Measurements from ENCODE around the gene DNAJC2. TPM values are rescaled to one million over a fixed set of nuclear protein-coding genes. Genes with fewer than 3 reads are reported as not detected.

The DNAJC2 gene, protein sequence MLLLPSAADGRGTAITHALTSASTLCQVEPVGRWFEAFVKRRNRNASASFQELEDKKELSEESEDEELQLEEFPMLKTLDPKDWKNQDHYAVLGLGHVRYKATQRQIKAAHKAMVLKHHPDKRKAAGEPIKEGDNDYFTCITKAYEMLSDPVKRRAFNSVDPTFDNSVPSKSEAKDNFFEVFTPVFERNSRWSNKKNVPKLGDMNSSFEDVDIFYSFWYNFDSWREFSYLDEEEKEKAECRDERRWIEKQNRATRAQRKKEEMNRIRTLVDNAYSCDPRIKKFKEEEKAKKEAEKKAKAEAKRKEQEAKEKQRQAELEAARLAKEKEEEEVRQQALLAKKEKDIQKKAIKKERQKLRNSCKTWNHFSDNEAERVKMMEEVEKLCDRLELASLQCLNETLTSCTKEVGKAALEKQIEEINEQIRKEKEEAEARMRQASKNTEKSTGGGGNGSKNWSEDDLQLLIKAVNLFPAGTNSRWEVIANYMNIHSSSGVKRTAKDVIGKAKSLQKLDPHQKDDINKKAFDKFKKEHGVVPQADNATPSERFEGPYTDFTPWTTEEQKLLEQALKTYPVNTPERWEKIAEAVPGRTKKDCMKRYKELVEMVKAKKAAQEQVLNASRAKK
- total RNA-seq: 10 to 100 TPM; 13.2 to 28.1 (median 18.2) TPM

DNA sequence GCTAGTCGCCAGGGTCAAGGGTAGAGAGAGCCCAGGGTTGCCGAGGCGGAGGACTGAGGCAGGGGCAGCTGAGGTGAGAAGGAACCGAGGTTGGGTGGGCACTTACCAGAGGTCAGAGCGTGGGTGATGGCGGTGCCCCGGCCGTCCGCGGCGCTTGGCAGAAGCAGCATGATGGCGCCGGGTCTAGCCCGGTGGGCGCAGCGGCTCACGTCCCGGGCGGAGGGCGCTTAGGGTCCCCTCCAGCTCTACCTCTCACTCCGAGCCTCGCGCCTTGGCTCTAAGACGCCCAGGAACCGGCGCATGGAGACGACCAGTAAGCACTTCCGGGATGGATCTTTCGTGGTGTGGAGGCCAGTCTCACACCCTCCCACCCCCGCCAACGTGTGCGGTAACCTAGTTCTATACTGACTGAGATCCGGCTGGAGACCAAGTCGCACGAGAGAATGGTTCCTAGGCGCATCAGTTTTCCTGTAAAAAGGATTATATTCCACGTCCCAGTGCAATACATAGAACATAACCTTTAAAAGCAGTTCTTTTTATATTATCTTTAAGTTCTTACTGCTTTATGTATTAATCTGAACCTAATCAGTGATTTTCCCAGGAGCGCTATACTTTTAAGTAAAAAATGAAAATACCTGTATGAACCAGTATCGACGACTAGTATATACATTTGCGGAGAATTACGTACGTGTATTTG is at the start of gene DNAJC2:
Gene DNAJC2, minus strand, starts transcription at position 315 of the 697 bp plus-strand sequence. Its CDS starts 145 bp downstream, at position 170.
- peak; percentile 83 to 87 for DNase-seq
- TF ChIP-seq POLR2A (IDR thresholded peaks at IDR 0.05): peak in 1 of 2 donors; percentile 69
- TF ChIP-seq, protein P1, sequence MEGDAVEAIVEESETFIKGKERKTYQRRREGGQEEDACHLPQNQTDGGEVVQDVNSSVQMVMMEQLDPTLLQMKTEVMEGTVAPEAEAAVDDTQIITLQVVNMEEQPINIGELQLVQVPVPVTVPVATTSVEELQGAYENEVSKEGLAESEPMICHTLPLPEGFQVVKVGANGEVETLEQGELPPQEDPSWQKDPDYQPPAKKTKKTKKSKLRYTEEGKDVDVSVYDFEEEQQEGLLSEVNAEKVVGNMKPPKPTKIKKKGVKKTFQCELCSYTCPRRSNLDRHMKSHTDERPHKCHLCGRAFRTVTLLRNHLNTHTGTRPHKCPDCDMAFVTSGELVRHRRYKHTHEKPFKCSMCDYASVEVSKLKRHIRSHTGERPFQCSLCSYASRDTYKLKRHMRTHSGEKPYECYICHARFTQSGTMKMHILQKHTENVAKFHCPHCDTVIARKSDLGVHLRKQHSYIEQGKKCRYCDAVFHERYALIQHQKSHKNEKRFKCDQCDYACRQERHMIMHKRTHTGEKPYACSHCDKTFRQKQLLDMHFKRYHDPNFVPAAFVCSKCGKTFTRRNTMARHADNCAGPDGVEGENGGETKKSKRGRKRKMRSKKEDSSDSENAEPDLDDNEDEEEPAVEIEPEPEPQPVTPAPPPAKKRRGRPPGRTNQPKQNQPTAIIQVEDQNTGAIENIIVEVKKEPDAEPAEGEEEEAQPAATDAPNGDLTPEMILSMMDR (IDR thresholded peaks at IDR 0.05): no peak
- Histone ChIP-seq H3K27ac (peak within 1 kb of the TSS; percentile 48 to 72 (median 56)), H3K27me3 (no peaks in the 10 kb centered on the region), H3K36me3 (peaks cover 0 to 5% of the 10 kb centered on the region in 2 donors), H3K4me3 (replicated peaks in 1 of 3) (peak within 1 kb of the TSS; percentile 63 to 84 (median 84)), H3K4me1 (peaks cover 30 to 34% of the 10 kb centered on the region in 2 donors), H3K9me3 (no peaks in the 10 kb centered on the region)
- intact Hi-C loops (cut with DNase I): no loop called here
- 20 to 21% methylated on average over 18 of the region's 43 CpGs for WGBS, 2 donors

DNA sequence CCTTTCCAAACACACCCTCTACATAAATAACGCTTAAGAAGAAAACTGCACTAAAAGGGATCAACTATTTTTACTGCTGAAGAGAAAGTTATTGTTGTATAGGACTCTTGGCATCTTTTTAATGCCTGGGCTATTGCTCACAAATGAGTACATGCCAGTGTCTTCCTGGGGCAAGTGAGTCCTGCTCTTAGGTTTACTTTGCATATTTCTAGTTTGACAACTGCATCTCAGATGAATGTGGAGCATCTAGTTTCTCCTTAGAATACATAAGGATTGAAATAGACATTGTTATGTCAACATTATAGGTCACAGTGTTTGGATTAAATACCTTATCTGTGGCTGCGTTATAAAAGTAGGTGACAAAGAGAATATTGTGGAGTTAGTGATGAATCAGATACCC is 47.4 kb upstream of the DNAJC2 start:
- no peaks in the 10 kb centered on the region for H3K9me3 ChIP-seq
- no peaks in the 10 kb centered on the region for H3K36me3 ChIP-seq
- no peaks in the 10 kb centered on the region for H3K27me3 ChIP-seq
- WGBS, 2 donors: 88 to 90% methylated on average over 2 of the region's 2 CpGs
- DNase-seq: no peak
- TF ChIP-seq, protein P1 (IDR thresholded peaks at IDR 0.05): no peak
- no peak for TF ChIP-seq POLR2A (IDR thresholded peaks at IDR 0.05)
- no peak overlapping the region for H3K4me3 ChIP-seq (replicated peaks in 1 of 3)
- no peak overlapping the region for H3K27ac ChIP-seq
- H3K4me1 ChIP-seq: no peaks in the 10 kb centered on the region
- intact Hi-C loops (cut with DNase I): no loop called here

DNA sequence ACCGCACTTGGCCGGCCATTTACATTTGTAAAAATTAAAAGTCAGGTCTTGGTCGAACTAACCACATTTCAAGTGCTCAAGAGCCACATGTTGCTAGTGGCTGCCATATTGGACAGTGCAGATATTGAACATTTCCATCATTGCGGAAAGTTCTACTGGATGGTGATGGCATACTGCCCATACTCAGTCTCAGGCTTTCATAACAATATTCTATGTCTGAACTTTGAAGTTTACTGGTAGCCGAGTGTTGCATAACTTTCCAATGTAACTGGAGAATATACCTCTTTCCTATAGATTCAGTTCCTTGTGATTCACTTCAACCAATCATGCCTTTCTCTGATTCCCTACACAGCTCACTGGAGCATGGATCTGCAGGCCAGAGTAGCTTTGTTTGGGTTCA is 46.6 kb upstream of the DNAJC2 start:
- H3K9me3 ChIP-seq: no peaks in the 10 kb centered on the region
- no peak for DNase-seq
- no peaks in the 10 kb centered on the region for H3K27me3 ChIP-seq
- TF ChIP-seq POLR2A (IDR thresholded peaks at IDR 0.05): no peak
- TF ChIP-seq, protein P1 (IDR thresholded peaks at IDR 0.05): no peak
- no peak overlapping the region for H3K27ac ChIP-seq
- no peaks in the 10 kb centered on the region for H3K4me1 ChIP-seq
- intact Hi-C loops (cut with DNase I): no loop called here
- H3K4me3 ChIP-seq (replicated peaks in 1 of 3): no peak overlapping the region
- 96 to 97% methylated on average over 5 of the region's 5 CpGs for WGBS, 2 donors
- H3K36me3 ChIP-seq: no peaks in the 10 kb centered on the region

DNA sequence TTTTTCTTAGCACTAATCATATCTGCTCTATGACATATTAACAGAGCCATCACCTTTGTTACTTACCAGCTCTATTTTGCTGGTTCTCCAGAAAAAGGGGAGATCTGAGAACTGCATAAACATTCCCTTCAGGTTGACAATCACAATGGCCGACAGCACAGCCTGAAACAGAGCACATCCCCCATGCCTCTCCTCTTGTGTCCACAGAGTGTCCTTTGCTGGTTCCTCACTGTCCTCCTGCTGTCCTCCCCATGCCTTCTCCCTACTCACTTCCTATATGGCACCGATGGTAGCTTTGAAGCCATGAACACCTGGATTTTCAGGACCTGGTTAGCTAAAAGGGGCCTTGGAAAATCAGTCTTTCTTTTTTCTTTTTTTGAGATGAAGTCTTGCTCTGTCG is 44.7 kb upstream of the DNAJC2 start:
- WGBS, 2 donors: 84 to 85% methylated on average over 3 of the region's 3 CpGs
- DNase-seq: no peak
- Histone ChIP-seq H3K9me3 (no peaks in the 10 kb centered on the region), H3K4me3 (replicated peaks in 1 of 3) (no peak overlapping the region), H3K4me1 (no peaks in the 10 kb centered on the region), H3K27ac (no peak overlapping the region), H3K36me3 (no peaks in the 10 kb centered on the region), H3K27me3 (no peaks in the 10 kb centered on the region)
- TF ChIP-seq POLR2A (IDR thresholded peaks at IDR 0.05): no peak
- TF ChIP-seq, protein P1 (IDR thresholded peaks at IDR 0.05): no peak
- intact Hi-C loops (cut with DNase I): no loop called here

Data from thyroid gland (tissue), 4 donors.